ENCODE results near the gene COMMD3. TPM values are rescaled to one million over a fixed set of nuclear protein-coding genes. Genes with fewer than 3 reads are reported as not detected.

The COMMD3 gene
- total RNA-seq, 1 donor from 2014 or later: 68.2 TPM

- Mint-ChIP-seq H3K9me3 (no peaks in the 10 kb centered on the region), H3K4me3 (peak overlapping the region; percentile 88), H3K27ac (peak overlapping the region; percentile 88), H3K27me3 (no peaks in the 10 kb centered on the region), H3K4me1 (peaks cover 65% of the 10 kb centered on the region), H3K36me3 (ENCODE audit: low read depth) (peaks cover 11% of the 10 kb centered on the region)
- ChIA-PET POLR2A (interaction anchor here (0.6 to 2.8 kb wide), 7 partner anchors 19 to 610 kb away, joined by 4 to 41 read pairs (median 19); no protein-coding TSS in a partner anchor), CTCF (no interaction called here)
- intact Hi-C loops (cut with micrococcal nuclease): loop anchor here (1.0 to 5.0 kb wide), 5 partner anchors 19 to 401 kb away; partner anchors contain the start of gene DNAJC1
- DNase-seq (peak; percentile 69), ATAC-seq (ENCODE audit: low read depth) (peak; percentile 26)
- TF ChIP-seq CTCF (IDR thresholded peaks at IDR 0.05): no peak
Observed at GRCh38 chr10:22321156-22321923, 5.2 kb downstream of the COMMD3 start.

GRCh38 chr10:22321924-22322640 lies 5.9 kb downstream of the COMMD3 start:
- peaks cover 8% of the 10 kb centered on the region for H3K36me3 Mint-ChIP-seq (ENCODE audit: low read depth)
- H3K4me3 Mint-ChIP-seq: peak overlapping the region; percentile 88
- POLR2A ChIA-PET: interaction anchor here (1.0 to 2.8 kb wide), 9 partner anchors 9 to 279 kb away, joined by 4 to 41 read pairs (median 7); no protein-coding TSS in a partner anchor
- peak overlapping the region; percentile 84 for H3K27ac Mint-ChIP-seq
- intact Hi-C loops (cut with micrococcal nuclease): loop anchor here (1.0 to 5.0 kb wide), 5 partner anchors 18 to 400 kb away; partner anchors contain the start of gene DNAJC1
- ATAC-seq (ENCODE audit: low read depth) (no peak), DNase-seq (peak; percentile 30)
- TF ChIP-seq CTCF (IDR thresholded peaks at IDR 0.05): no peak
- no peaks in the 10 kb centered on the region for H3K9me3 Mint-ChIP-seq
- CTCF ChIA-PET: no interaction called here
- H3K27me3 Mint-ChIP-seq: no peaks in the 10 kb centered on the region
- peaks cover 65% of the 10 kb centered on the region for H3K4me1 Mint-ChIP-seq

- intact Hi-C loops (cut with micrococcal nuclease): loop anchor here (5.0 kb wide), 1 partner anchor 400 kb away; no protein-coding TSS in a partner anchor
- Mint-ChIP-seq H3K9me3 (no peaks in the 10 kb centered on the region), H3K36me3 (ENCODE audit: low read depth) (peaks cover 12% of the 10 kb centered on the region), H3K4me1 (peaks cover 60% of the 10 kb centered on the region), H3K27me3 (no peaks in the 10 kb centered on the region), H3K27ac (peak overlapping the region; percentile 84), H3K4me3 (peak overlapping the region; percentile 88)
- no peak for DNase-seq
- ChIA-PET POLR2A (interaction anchor here (0.6 to 2.8 kb wide), 8 partner anchors 9 to 694 kb away, joined by 3 to 41 read pairs (median 12); no protein-coding TSS in a partner anchor), CTCF (no interaction called here)
- ATAC-seq (ENCODE audit: low read depth): no peak
- TF ChIP-seq CTCF (IDR thresholded peaks at IDR 0.05): no peak
Observed at GRCh38 chr10:22322641-22323160, 6.5 kb downstream of the COMMD3 start.

- intact Hi-C loops (cut with micrococcal nuclease): loop anchor here (5.0 kb wide), 1 partner anchor 399 kb away; no protein-coding TSS in a partner anchor
- Mint-ChIP-seq H3K4me3 (peak overlapping the region; percentile 90), H3K27ac (peak overlapping the region; percentile 89), H3K36me3 (ENCODE audit: low read depth) (peaks cover 12% of the 10 kb centered on the region), H3K27me3 (no peaks in the 10 kb centered on the region), H3K9me3 (no peaks in the 10 kb centered on the region), H3K4me1 (peaks cover 52% of the 10 kb centered on the region)
- POLR2A ChIA-PET: interaction anchor here (0.6 to 4.7 kb wide), 6 partner anchors 8 to 693 kb away, joined by 3 to 41 read pairs (median 24); partner anchors contain the start of gene COMMD3
- ATAC-seq (ENCODE audit: low read depth) (no peak), DNase-seq (no peak)
- no peak for TF ChIP-seq CTCF (IDR thresholded peaks at IDR 0.05)
- CTCF ChIA-PET: no interaction called here
Observed at GRCh38 chr10:22323538-22324305, 7.5 kb downstream of the COMMD3 start.

Measured in activated B cell treated with CpG ODN at 0.5 μM for 24 hours (primary cell).